Mesendoderm (in vitro differentiated cells): ENCODE data around the gene SPATA13.

Source experiments
- DNase-seq: peaks from one replicate; pipeline ENCODE4 v3.0.0; 2013
- H2AK5ac ChIP-seq: 2 replicates; pipeline ENCODE4 v1.6.1; 2013; ENCODE audit warnings: low read length, inconsistent platforms
- H2BK120ac ChIP-seq: 2 replicates; pipeline ENCODE4 v1.6.1; 2013; ENCODE audit warnings: low read depth, mild to moderate bottlenecking, low read length, moderate library complexity, mixed read lengths
- H2BK15ac ChIP-seq: replicated peaks from 2 replicates; pipeline ENCODE4 v1.6.1; 2013; ENCODE audit warnings: low read depth, mild to moderate bottlenecking, moderate library complexity
- H2BK5ac ChIP-seq: 2 replicates; pipeline ENCODE4 v1.6.1; 2013; ENCODE audit warnings: low read length, inconsistent platforms
- H3K18ac ChIP-seq: 2 replicates; pipeline ENCODE4 v1.6.1; 2013; ENCODE audit warnings: mild to moderate bottlenecking, low read length, mixed read lengths
- H3K23ac ChIP-seq: one replicate; pipeline ENCODE4 v1.6.1; 2013; ENCODE audit warnings: low read length
- H3K27ac ChIP-seq: 2 replicates; pipeline ENCODE4 v1.5.1; 2013; ENCODE audit warnings: low read depth, mild to moderate bottlenecking, inconsistent platforms, low read length, moderate library complexity
- H3K27me3 ChIP-seq: 2 replicates; pipeline ENCODE4 v1.6.1; 2013; ENCODE audit warnings: low read length, control low read depth, mild to moderate bottlenecking, inconsistent platforms; ENCODE audit not compliant: insufficient read depth, poor library complexity
- H3K36me3 ChIP-seq: 2 replicates; pipeline ENCODE4 v1.6.1; 2013; ENCODE audit warnings: low read length, inconsistent platforms; ENCODE audit not compliant: control insufficient read depth, insufficient read depth
- H3K4ac ChIP-seq: one replicate; pipeline ENCODE4 v1.6.1; 2013; ENCODE audit warnings: low read depth, mild to moderate bottlenecking, low read length, moderate library complexity
- H3K4me1 ChIP-seq: 2 replicates; pipeline ENCODE4 v1.6.1; 2013; ENCODE audit warnings: low read depth, low read length, inconsistent platforms; ENCODE audit not compliant: control insufficient read depth
- H3K4me2 ChIP-seq: 2 replicates; pipeline ENCODE4 v1.6.1; 2013; ENCODE audit warnings: low read length
- H3K4me3 ChIP-seq: 2 replicates; pipeline ENCODE4 v1.5.1; 2013; ENCODE audit warnings: mild to moderate bottlenecking, low read length
- H3K56ac ChIP-seq: one replicate; pipeline ENCODE4 v1.6.1; 2013; ENCODE audit warnings: low read length
- H3K79me1 ChIP-seq: 2 replicates; pipeline ENCODE4 v1.6.1; 2013; ENCODE audit warnings: low read length, inconsistent platforms
- H3K79me2 ChIP-seq: 2 replicates; pipeline ENCODE4 v1.6.1; 2013; ENCODE audit warnings: mild to moderate bottlenecking, low read length; ENCODE audit not compliant: control insufficient read depth, insufficient read depth
- H3K9ac ChIP-seq: 2 replicates; pipeline ENCODE4 v1.6.1; 2013; ENCODE audit warnings: low read length, inconsistent platforms
- H4K5ac ChIP-seq: one replicate; pipeline ENCODE4 v1.6.1; 2013; ENCODE audit warnings: low read length
- H4K8ac ChIP-seq: one replicate; pipeline ENCODE4 v1.6.1; 2013; ENCODE audit warnings: low read depth, mild to moderate bottlenecking, control low read depth, low read length, moderate library complexity
- WGBS: extraction: QIAGEN DNeasy Blood & Tissue Kit; methylation state at CpG from one replicate; pipeline ENCODE4 v1.1.7; 2013; ENCODE audit warnings: low lambda C conversion rate, missing lambda C conversion rate; ENCODE audit not compliant: insufficient coverage; ENCODE audit errors: extremely low coverage; 5-methylcytosine and 5-hydroxymethylcytosine counted together

SPATA13 gene

GRCh38 chr13:24127116-24127631, 33.3 kb upstream of the SPATA13 start:
- no peak overlapping the region for H2AK5ac ChIP-seq
- no peak overlapping the region for H2BK5ac ChIP-seq
- no peak overlapping the region for H3K9ac ChIP-seq
- no peak for DNase-seq
- no peak overlapping the region for H3K4me2 ChIP-seq
- no peaks in the 10 kb centered on the region for H3K79me1 ChIP-seq
- no peak overlapping the region for H3K27ac ChIP-seq
- H3K18ac ChIP-seq: no peak overlapping the region
- H2BK120ac ChIP-seq: no peak overlapping the region
- H2BK15ac ChIP-seq: no peak overlapping the region
- no peak overlapping the region for H4K5ac ChIP-seq
- no peaks in the 10 kb centered on the region for H3K36me3 ChIP-seq
- H3K4me1 ChIP-seq: peaks cover 10% of the 10 kb centered on the region
- no peaks in the 10 kb centered on the region for H3K79me2 ChIP-seq
- H3K27me3 ChIP-seq: no peaks in the 10 kb centered on the region
- H3K4ac ChIP-seq: no peak overlapping the region
- no peak overlapping the region for H3K56ac ChIP-seq
- no CpG with 5 or more reads among the region's 2 CpGs for WGBS
- H4K8ac ChIP-seq: no peak overlapping the region
- no peak overlapping the region for H3K4me3 ChIP-seq
- H3K23ac ChIP-seq: no peak overlapping the region

- no peaks in the 10 kb centered on the region for H3K36me3 ChIP-seq
- no peak overlapping the region for H2AK5ac ChIP-seq
- no peak overlapping the region for H2BK5ac ChIP-seq
- H2BK120ac ChIP-seq: no peak overlapping the region
- no peak overlapping the region for H3K9ac ChIP-seq
- H3K27ac ChIP-seq: no peak overlapping the region
- no peak overlapping the region for H4K5ac ChIP-seq
- no peak for DNase-seq
- H3K79me1 ChIP-seq: no peaks in the 10 kb centered on the region
- H3K4me3 ChIP-seq: no peak overlapping the region
- H3K18ac ChIP-seq: no peak overlapping the region
- H3K4ac ChIP-seq: no peak overlapping the region
- no peak overlapping the region for H4K8ac ChIP-seq
- no CpG with 5 or more reads among the region's 5 CpGs for WGBS
- no peak overlapping the region for H2BK15ac ChIP-seq
- H3K4me1 ChIP-seq: peaks cover 10% of the 10 kb centered on the region
- H3K56ac ChIP-seq: no peak overlapping the region
- H3K4me2 ChIP-seq: no peak overlapping the region
- no peaks in the 10 kb centered on the region for H3K79me2 ChIP-seq
- no peaks in the 10 kb centered on the region for H3K27me3 ChIP-seq
- H3K23ac ChIP-seq: no peak overlapping the region
Observed at GRCh38 chr13:24128112-24128511, 32.4 kb upstream of the SPATA13 start.

- Histone ChIP-seq H3K4me3 (no peak overlapping the region), H3K4me1 (peaks cover 10% of the 10 kb centered on the region), H3K4me2 (no peak overlapping the region), H3K27ac (no peak overlapping the region), H3K79me2 (no peaks in the 10 kb centered on the region), H4K8ac (no peak overlapping the region), H2BK120ac (no peak overlapping the region), H3K9ac (no peak overlapping the region), H3K79me1 (no peaks in the 10 kb centered on the region), H3K27me3 (no peaks in the 10 kb centered on the region), H3K4ac (no peak overlapping the region), H3K56ac (no peak overlapping the region), H3K23ac (no peak overlapping the region), H4K5ac (no peak overlapping the region), H2AK5ac (no peak overlapping the region), H2BK15ac (no peak overlapping the region), H3K18ac (no peak overlapping the region), H2BK5ac (no peak overlapping the region), H3K36me3 (no peaks in the 10 kb centered on the region)
- DNase-seq: no peak
- no CpG with 5 or more reads among the region's 5 CpGs for WGBS
Observed at GRCh38 chr13:24128962-24129361, 31.6 kb upstream of the SPATA13 start.

GRCh38 chr13:24129914-24130774, 30.4 kb upstream of the SPATA13 start:
- no CpG with 5 or more reads among the region's 12 CpGs for WGBS
- DNase-seq: no peak
- no peak overlapping the region for H3K18ac ChIP-seq
- H3K79me2 ChIP-seq: no peaks in the 10 kb centered on the region
- H3K27ac ChIP-seq: no peak overlapping the region
- no peak overlapping the region for H4K8ac ChIP-seq
- H3K79me1 ChIP-seq: no peaks in the 10 kb centered on the region
- no peak overlapping the region for H3K23ac ChIP-seq
- no peak overlapping the region for H4K5ac ChIP-seq
- H2BK120ac ChIP-seq: no peak overlapping the region
- no peak overlapping the region for H3K9ac ChIP-seq
- H3K4ac ChIP-seq: no peak overlapping the region
- no peaks in the 10 kb centered on the region for H3K36me3 ChIP-seq
- H3K4me1 ChIP-seq: peaks cover 8% of the 10 kb centered on the region
- H3K56ac ChIP-seq: no peak overlapping the region
- H2BK5ac ChIP-seq: no peak overlapping the region
- H2AK5ac ChIP-seq: no peak overlapping the region
- H2BK15ac ChIP-seq: no peak overlapping the region
- H3K4me2 ChIP-seq: no peak overlapping the region
- H3K27me3 ChIP-seq: no peaks in the 10 kb centered on the region
- no peak overlapping the region for H3K4me3 ChIP-seq

GRCh38 chr13:24131749-24132148, 28.8 kb upstream of the SPATA13 start:
- no CpG with 5 or more reads among the region's 1 CpG for WGBS
- no peak overlapping the region for H2AK5ac ChIP-seq
- H3K79me2 ChIP-seq: no peaks in the 10 kb centered on the region
- H4K8ac ChIP-seq: no peak overlapping the region
- no peak for DNase-seq
- H3K4me3 ChIP-seq: no peak overlapping the region
- H3K36me3 ChIP-seq: no peaks in the 10 kb centered on the region
- H3K27ac ChIP-seq: no peak overlapping the region
- no peaks in the 10 kb centered on the region for H3K27me3 ChIP-seq
- H3K56ac ChIP-seq: no peak overlapping the region
- no peak overlapping the region for H3K9ac ChIP-seq
- H2BK120ac ChIP-seq: no peak overlapping the region
- no peak overlapping the region for H3K23ac ChIP-seq
- H2BK5ac ChIP-seq: no peak overlapping the region
- H3K4me2 ChIP-seq: no peak overlapping the region
- H3K4ac ChIP-seq: no peak overlapping the region
- no peak overlapping the region for H4K5ac ChIP-seq
- H2BK15ac ChIP-seq: no peak overlapping the region
- H3K4me1 ChIP-seq: peaks cover 5% of the 10 kb centered on the region
- no peak overlapping the region for H3K18ac ChIP-seq
- no peaks in the 10 kb centered on the region for H3K79me1 ChIP-seq
